ENCODE measurements around the gene REXO4.

- TF ChIP-seq CTCF (optimal IDR thresholded peaks at IDR 0.05 in 1 of 3, IDR thresholded peaks at IDR 0.05 in 1 of 3, conservative IDR thresholded peaks at IDR 0.05 in 1 of 3; ENCODE audit: extremely low read depth in 1 of 3, insufficient read depth in 2 of 3, low read length in 3 of 3) = no peak
- TF ChIP-seq EZH2 (IDR thresholded peaks at IDR 0.05; ENCODE audit: low read length) = no peak
Observed at GRCh38 chr9:133428617-133429101, 10.8 kb upstream of the REXO4 start.
